ENCODE data around the gene LRRC8C.
A peak's percentile ranks its signal among the peaks of the same experiment; 100 is the strongest.
"Not testable (repeated sequence)": the region's sequence is repeated elsewhere in the genome, so short reads cannot be mapped to it uniquely, and the experiment has no call there.

Gene LRRC8C

GRCh38 chr1:89616844-89617627, 15.9 kb upstream of the LRRC8C start:
- no peak overlapping the region for H3K27ac ChIP-seq
- TF ChIP-seq CTCF (conservative IDR thresholded peaks at IDR 0.05): no peak

- no peak overlapping the region for H3K27ac ChIP-seq
- TF ChIP-seq CTCF (conservative IDR thresholded peaks at IDR 0.05): no peak
These were observed 12.3 kb upstream of the LRRC8C start for GRCh38 chr1:89620664-89621063.

- peak overlapping the region; percentile 34; the same call in 1 of the 2 replicates for H3K27ac ChIP-seq
- peak; percentile 28; the same call in 1 of the 2 replicates for TF ChIP-seq CTCF (conservative IDR thresholded peaks at IDR 0.05)
These were observed 10.0 kb upstream of the LRRC8C start for GRCh38 chr1:89622895-89623294.

GRCh38 chr1:89624314-89624713, 8.6 kb upstream of the LRRC8C start:
- no peak for TF ChIP-seq CTCF (conservative IDR thresholded peaks at IDR 0.05)
- peak overlapping the region; percentile 34 for H3K27ac ChIP-seq

- H3K27ac ChIP-seq: peak overlapping the region; percentile 34
- no peak for TF ChIP-seq CTCF (conservative IDR thresholded peaks at IDR 0.05)
These were observed 8.1 kb upstream of the LRRC8C start for GRCh38 chr1:89624715-89625323.

- no peak overlapping the region for H3K27ac ChIP-seq
- TF ChIP-seq CTCF (conservative IDR thresholded peaks at IDR 0.05): no peak
These were observed 5.3 kb upstream of the LRRC8C start for GRCh38 chr1:89627596-89627962.

- TF ChIP-seq CTCF (conservative IDR thresholded peaks at IDR 0.05): no peak
- no peak overlapping the region for H3K27ac ChIP-seq
These were observed 3.8 kb upstream of the LRRC8C start for GRCh38 chr1:89629146-89629545.

GRCh38 chr1:89629600-89629999, 3.3 kb upstream of the LRRC8C start:
- not testable (repeated sequence) for H3K27ac ChIP-seq

Measured in VCaP (cell line).